ENCODE data around the gene SMIM14.
"Not testable (repeated sequence)": the region's sequence is repeated elsewhere in the genome, so short reads cannot be mapped to it uniquely, and the experiment has no call there.

Gene SMIM14

GRCh38 chr4:39591290-39591689, 47.4 kb downstream of the SMIM14 start:
- DNase-seq = no peak

- no peak for DNase-seq
These were observed 50.8 kb downstream of the SMIM14 start for GRCh38 chr4:39587881-39588280.

- DNase-seq = no peak
These were observed 63.7 kb downstream of the SMIM14 start for GRCh38 chr4:39574946-39575345.

GRCh38 chr4:39571504-39571903, 67.2 kb downstream of the SMIM14 start:
- DNase-seq = no peak

GRCh38 chr4:39571054-39571453, 67.6 kb downstream of the SMIM14 start:
- DNase-seq = no peak

GRCh38 chr4:39569209-39569608, 69.5 kb downstream of the SMIM14 start:
- DNase-seq = no peak

- DNase-seq = no peak
These were observed 69.9 kb downstream of the SMIM14 start for GRCh38 chr4:39568805-39569204.

GRCh38 chr4:39565878-39566600, 72.6 kb downstream of the SMIM14 start:
- no peak for DNase-seq

- no peak for DNase-seq
These were observed 75.3 kb downstream of the SMIM14 start for GRCh38 chr4:39563346-39563847.

GRCh38 chr4:39562792-39563191, 75.9 kb downstream of the SMIM14 start:
- DNase-seq = no peak

GRCh38 chr4:39559626-39560025, 79.0 kb downstream of the SMIM14 start:
- DNase-seq = no peak

- DNase-seq = no peak
These were observed 83.2 kb downstream of the SMIM14 start for GRCh38 chr4:39555472-39555871.

GRCh38 chr4:39548425-39549067, 90.1 kb downstream of the SMIM14 start:
- no peak for DNase-seq

- DNase-seq = no peak
These were observed 93.9 kb downstream of the SMIM14 start for GRCh38 chr4:39544580-39545315.

- not testable (repeated sequence) for DNase-seq
These were observed 94.6 kb downstream of the SMIM14 start for GRCh38 chr4:39544080-39544479.

GRCh38 chr4:39543034-39543433, 95.6 kb downstream of the SMIM14 start:
- DNase-seq = no peak

- no peak for DNase-seq
These were observed 96.1 kb downstream of the SMIM14 start for GRCh38 chr4:39542611-39543012.

- no peak for DNase-seq
These were observed 96.6 kb downstream of the SMIM14 start for GRCh38 chr4:39541987-39542610.

GRCh38 chr4:39539089-39539611, 99.5 kb downstream of the SMIM14 start:
- no peak for DNase-seq

GRCh38 chr4:39533541-39533940, 105.1 kb downstream of the SMIM14 start:
- DNase-seq = no peak

- DNase-seq = not testable (repeated sequence)
These were observed 106.4 kb downstream of the SMIM14 start for GRCh38 chr4:39532237-39532636.

GRCh38 chr4:39530682-39531081, 108.0 kb downstream of the SMIM14 start:
- no peak for DNase-seq

GRCh38 chr4:39529534-39529933, 109.1 kb downstream of the SMIM14 start:
- DNase-seq = no peak

Data from stimulated activated CD4-positive, alpha-beta T cell treated with anti-CD3 and anti-CD28 coated beads, Interleukin-4, amount 100 ng/mL, for 4 hours (primary cell).